ENCODE results near the gene SPATA2.

- TF ChIP-seq, protein P1, sequence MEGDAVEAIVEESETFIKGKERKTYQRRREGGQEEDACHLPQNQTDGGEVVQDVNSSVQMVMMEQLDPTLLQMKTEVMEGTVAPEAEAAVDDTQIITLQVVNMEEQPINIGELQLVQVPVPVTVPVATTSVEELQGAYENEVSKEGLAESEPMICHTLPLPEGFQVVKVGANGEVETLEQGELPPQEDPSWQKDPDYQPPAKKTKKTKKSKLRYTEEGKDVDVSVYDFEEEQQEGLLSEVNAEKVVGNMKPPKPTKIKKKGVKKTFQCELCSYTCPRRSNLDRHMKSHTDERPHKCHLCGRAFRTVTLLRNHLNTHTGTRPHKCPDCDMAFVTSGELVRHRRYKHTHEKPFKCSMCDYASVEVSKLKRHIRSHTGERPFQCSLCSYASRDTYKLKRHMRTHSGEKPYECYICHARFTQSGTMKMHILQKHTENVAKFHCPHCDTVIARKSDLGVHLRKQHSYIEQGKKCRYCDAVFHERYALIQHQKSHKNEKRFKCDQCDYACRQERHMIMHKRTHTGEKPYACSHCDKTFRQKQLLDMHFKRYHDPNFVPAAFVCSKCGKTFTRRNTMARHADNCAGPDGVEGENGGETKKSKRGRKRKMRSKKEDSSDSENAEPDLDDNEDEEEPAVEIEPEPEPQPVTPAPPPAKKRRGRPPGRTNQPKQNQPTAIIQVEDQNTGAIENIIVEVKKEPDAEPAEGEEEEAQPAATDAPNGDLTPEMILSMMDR (IDR thresholded peaks at IDR 0.05): peak in 3 of 4 experiments; percentile 49 to 78 (median 63)
- TF ChIP-seq POLR2A (IDR thresholded peaks at IDR 0.05) (no peak), EP300 (IDR thresholded peaks at IDR 0.05) (no peak), POLR2AphosphoS5 (IDR thresholded peaks at IDR 0.05) (no peak)
Observed at GRCh38 chr20:49888212-49889000, 26.9 kb downstream of the SPATA2 start.
